Measurements from ENCODE around the gene SEMA5A. TPM values are rescaled to one million over a fixed set of nuclear protein-coding genes. Genes with fewer than 3 reads are reported as not detected.

The SEMA5A gene
- total and polyA plus RNA-seq, 2 of the 8 experiments (the other 6 are each of a cell fraction or from before 2014, with no cell fraction given): 5.3 to 8.9 TPM

DNA sequence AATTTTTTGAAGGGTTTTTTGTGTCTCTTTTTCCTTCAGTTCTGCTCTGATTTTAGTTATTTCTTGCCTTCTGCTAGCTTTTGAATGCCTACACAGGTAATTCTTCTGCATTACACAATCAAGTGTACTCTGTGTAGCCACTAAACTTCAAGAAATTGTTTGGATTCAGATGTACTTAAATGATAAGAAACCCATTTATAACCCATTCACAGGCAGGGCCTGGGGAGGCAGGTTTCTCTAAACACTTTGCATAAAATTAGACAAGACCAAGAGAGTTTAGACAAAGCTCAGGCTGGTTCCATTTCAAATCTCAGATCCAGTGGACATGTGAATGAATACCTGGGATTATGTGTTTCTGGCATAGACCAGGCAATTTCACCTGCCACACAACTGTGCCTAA is 41.3 kb upstream of the SEMA5A start (continued):
- TF ChIP-seq, protein P1, sequence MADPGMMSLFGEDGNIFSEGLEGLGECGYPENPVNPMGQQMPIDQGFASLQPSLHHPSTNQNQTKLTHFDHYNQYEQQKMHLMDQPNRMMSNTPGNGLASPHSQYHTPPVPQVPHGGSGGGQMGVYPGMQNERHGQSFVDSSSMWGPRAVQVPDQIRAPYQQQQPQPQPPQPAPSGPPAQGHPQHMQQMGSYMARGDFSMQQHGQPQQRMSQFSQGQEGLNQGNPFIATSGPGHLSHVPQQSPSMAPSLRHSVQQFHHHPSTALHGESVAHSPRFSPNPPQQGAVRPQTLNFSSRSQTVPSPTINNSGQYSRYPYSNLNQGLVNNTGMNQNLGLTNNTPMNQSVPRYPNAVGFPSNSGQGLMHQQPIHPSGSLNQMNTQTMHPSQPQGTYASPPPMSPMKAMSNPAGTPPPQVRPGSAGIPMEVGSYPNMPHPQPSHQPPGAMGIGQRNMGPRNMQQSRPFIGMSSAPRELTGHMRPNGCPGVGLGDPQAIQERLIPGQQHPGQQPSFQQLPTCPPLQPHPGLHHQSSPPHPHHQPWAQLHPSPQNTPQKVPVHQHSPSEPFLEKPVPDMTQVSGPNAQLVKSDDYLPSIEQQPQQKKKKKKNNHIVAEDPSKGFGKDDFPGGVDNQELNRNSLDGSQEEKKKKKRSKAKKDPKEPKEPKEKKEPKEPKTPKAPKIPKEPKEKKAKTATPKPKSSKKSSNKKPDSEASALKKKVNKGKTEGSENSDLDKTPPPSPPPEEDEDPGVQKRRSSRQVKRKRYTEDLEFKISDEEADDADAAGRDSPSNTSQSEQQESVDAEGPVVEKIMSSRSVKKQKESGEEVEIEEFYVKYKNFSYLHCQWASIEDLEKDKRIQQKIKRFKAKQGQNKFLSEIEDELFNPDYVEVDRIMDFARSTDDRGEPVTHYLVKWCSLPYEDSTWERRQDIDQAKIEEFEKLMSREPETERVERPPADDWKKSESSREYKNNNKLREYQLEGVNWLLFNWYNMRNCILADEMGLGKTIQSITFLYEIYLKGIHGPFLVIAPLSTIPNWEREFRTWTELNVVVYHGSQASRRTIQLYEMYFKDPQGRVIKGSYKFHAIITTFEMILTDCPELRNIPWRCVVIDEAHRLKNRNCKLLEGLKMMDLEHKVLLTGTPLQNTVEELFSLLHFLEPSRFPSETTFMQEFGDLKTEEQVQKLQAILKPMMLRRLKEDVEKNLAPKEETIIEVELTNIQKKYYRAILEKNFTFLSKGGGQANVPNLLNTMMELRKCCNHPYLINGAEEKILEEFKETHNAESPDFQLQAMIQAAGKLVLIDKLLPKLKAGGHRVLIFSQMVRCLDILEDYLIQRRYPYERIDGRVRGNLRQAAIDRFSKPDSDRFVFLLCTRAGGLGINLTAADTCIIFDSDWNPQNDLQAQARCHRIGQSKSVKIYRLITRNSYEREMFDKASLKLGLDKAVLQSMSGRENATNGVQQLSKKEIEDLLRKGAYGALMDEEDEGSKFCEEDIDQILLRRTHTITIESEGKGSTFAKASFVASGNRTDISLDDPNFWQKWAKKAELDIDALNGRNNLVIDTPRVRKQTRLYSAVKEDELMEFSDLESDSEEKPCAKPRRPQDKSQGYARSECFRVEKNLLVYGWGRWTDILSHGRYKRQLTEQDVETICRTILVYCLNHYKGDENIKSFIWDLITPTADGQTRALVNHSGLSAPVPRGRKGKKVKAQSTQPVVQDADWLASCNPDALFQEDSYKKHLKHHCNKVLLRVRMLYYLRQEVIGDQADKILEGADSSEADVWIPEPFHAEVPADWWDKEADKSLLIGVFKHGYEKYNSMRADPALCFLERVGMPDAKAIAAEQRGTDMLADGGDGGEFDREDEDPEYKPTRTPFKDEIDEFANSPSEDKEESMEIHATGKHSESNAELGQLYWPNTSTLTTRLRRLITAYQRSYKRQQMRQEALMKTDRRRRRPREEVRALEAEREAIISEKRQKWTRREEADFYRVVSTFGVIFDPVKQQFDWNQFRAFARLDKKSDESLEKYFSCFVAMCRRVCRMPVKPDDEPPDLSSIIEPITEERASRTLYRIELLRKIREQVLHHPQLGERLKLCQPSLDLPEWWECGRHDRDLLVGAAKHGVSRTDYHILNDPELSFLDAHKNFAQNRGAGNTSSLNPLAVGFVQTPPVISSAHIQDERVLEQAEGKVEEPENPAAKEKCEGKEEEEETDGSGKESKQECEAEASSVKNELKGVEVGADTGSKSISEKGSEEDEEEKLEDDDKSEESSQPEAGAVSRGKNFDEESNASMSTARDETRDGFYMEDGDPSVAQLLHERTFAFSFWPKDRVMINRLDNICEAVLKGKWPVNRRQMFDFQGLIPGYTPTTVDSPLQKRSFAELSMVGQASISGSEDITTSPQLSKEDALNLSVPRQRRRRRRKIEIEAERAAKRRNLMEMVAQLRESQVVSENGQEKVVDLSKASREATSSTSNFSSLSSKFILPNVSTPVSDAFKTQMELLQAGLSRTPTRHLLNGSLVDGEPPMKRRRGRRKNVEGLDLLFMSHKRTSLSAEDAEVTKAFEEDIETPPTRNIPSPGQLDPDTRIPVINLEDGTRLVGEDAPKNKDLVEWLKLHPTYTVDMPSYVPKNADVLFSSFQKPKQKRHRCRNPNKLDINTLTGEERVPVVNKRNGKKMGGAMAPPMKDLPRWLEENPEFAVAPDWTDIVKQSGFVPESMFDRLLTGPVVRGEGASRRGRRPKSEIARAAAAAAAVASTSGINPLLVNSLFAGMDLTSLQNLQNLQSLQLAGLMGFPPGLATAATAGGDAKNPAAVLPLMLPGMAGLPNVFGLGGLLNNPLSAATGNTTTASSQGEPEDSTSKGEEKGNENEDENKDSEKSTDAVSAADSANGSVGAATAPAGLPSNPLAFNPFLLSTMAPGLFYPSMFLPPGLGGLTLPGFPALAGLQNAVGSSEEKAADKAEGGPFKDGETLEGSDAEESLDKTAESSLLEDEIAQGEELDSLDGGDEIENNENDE (IDR thresholded peaks at IDR 0.05; ENCODE audit: insufficient replicate concordance, low read length): no peak
- TF ChIP-seq ASH2L (IDR thresholded peaks at IDR 0.05; ENCODE audit: low read length): no peak
- no peak for TF ChIP-seq SP4 (IDR thresholded peaks at IDR 0.05; ENCODE audit: low read length)
- TF ChIP-seq SP1 (IDR thresholded peaks at IDR 0.05; ENCODE audit: low read depth, low read length): no peak
- TF ChIP-seq SP2 (IDR thresholded peaks at IDR 0.05; ENCODE audit: low read length): no peak
- TF ChIP-seq YY1 (IDR thresholded peaks at IDR 0.05; ENCODE audit: low read depth, low read length): no peak

All from H1 (cell line).